ENCODE data around the gene PLEKHA6. TPM values are rescaled to one million over a fixed set of nuclear protein-coding genes. Genes with fewer than 3 reads are reported as not detected.

PLEKHA6 gene
- total RNA-seq, 4 donors from 2014 or later = 4.3 to 13.2 (median 7.7) TPM

- intact Hi-C loops (cut with DNase I; ENCODE audit: low total_unique reads) = no loop called here
- Histone ChIP-seq H3K36me3 (no peaks in the 10 kb centered on the region), H3K4me1 (peaks cover 0 to 9% of the 10 kb centered on the region in 2 donors), H3K9me3 (no peaks in the 10 kb centered on the region), H3K27me3 (no peaks in the 10 kb centered on the region), H3K4me3 (no peak overlapping the region), H3K27ac (no peak overlapping the region)
- in situ Hi-C loops (cut with MboI; ENCODE audit: low sequenced_read_pairs in 4 of 4) = no loop called here
- TF ChIP-seq CTCF (IDR thresholded peaks at IDR 0.05 in 4 of 5, conservative IDR thresholded peaks at IDR 0.05 in 1 of 5) (no peak), POLR2A (IDR thresholded peaks at IDR 0.05) (no peak)
- ATAC-seq (no peak), DNase-seq (no peak)
Measured at GRCh38 chr1:204262506-204263253, 97.0 kb downstream of the PLEKHA6 start.

- H3K9me3 ChIP-seq = no peaks in the 10 kb centered on the region
- ATAC-seq = no peak
- peaks cover 0 to 9% of the 10 kb centered on the region in 2 donors for H3K4me1 ChIP-seq
- no peaks in the 10 kb centered on the region for H3K27me3 ChIP-seq
- TF ChIP-seq CTCF (IDR thresholded peaks at IDR 0.05 in 4 of 5, conservative IDR thresholded peaks at IDR 0.05 in 1 of 5) (no peak), POLR2A (IDR thresholded peaks at IDR 0.05) (no peak)
- H3K4me3 ChIP-seq = no peak overlapping the region
- H3K27ac ChIP-seq = no peak overlapping the region
- no peak for DNase-seq
- no peaks in the 10 kb centered on the region for H3K36me3 ChIP-seq
- intact Hi-C loops (cut with DNase I; ENCODE audit: low total_unique reads) = no loop called here
- in situ Hi-C loops (cut with MboI; ENCODE audit: low sequenced_read_pairs in 4 of 4) = no loop called here
Measured at GRCh38 chr1:204261746-204262505, 97.8 kb downstream of the PLEKHA6 start.

- H3K4me3 ChIP-seq = no peak overlapping the region
- no peaks in the 10 kb centered on the region for H3K9me3 ChIP-seq
- no peaks in the 10 kb centered on the region for H3K27me3 ChIP-seq
- H3K27ac ChIP-seq = no peak overlapping the region
- no peaks in the 10 kb centered on the region for H3K36me3 ChIP-seq
- no peak for ATAC-seq
- DNase-seq = no peak
- H3K4me1 ChIP-seq = peaks cover 0 to 9% of the 10 kb centered on the region in 2 donors
- in situ Hi-C loops (cut with MboI; ENCODE audit: low sequenced_read_pairs in 4 of 4) = no loop called here
- no peak for TF ChIP-seq CTCF (IDR thresholded peaks at IDR 0.05 in 4 of 5, conservative IDR thresholded peaks at IDR 0.05 in 1 of 5)
- TF ChIP-seq POLR2A (IDR thresholded peaks at IDR 0.05) = no peak
- intact Hi-C loops (cut with DNase I; ENCODE audit: low total_unique reads) = no loop called here
Measured at GRCh38 chr1:204261266-204261665, 98.5 kb downstream of the PLEKHA6 start.

GRCh38 chr1:204260601-204261197 is 99.0 kb downstream of the PLEKHA6 start:
- Histone ChIP-seq H3K27ac (no peak overlapping the region), H3K4me3 (no peak overlapping the region), H3K27me3 (no peaks in the 10 kb centered on the region), H3K9me3 (no peaks in the 10 kb centered on the region), H3K36me3 (no peaks in the 10 kb centered on the region), H3K4me1 (peaks cover 0 to 4% of the 10 kb centered on the region in 2 donors)
- in situ Hi-C loops (cut with MboI; ENCODE audit: low sequenced_read_pairs in 4 of 4) = no loop called here
- TF ChIP-seq CTCF (IDR thresholded peaks at IDR 0.05 in 4 of 5, conservative IDR thresholded peaks at IDR 0.05 in 1 of 5) (no peak), POLR2A (IDR thresholded peaks at IDR 0.05) (no peak)
- DNase-seq (no peak), ATAC-seq (no peak)
- intact Hi-C loops (cut with DNase I; ENCODE audit: low total_unique reads) = no loop called here
